ENCODE measurements around the gene PDE11A. TPM values are rescaled to one million over a fixed set of nuclear protein-coding genes. Genes with fewer than 3 reads are reported as not detected.

PDE11A gene
- total RNA-seq, 1 experiment from 2014 or later = 0.13 TPM

DNA sequence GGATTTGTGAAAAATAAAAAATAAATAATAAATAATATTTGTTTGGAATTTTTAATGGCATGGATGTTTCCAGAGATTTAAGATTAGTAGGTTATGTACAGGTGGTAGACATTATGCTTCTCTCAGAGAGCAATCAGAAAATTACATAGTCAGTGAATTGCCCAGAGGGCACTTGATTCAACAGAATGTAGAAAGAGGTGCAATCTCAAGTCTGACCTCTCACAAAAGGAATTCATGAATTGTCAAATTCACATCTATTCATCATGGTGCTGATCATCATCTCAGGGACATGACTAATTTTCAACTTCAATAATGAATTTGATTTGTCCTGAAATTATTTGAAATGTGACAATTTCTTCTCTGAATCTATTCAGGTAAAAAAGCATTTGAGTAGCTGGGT is 172.5 kb downstream of the PDE11A start:
- Histone ChIP-seq H4K20me1 (ENCODE audit: control insufficient read depth, insufficient read depth, insufficient read length) (no peaks in the 10 kb centered on the region), H2AFZ (ENCODE audit: low read length) (no peak overlapping the region), H2BK20ac (ENCODE audit: low read depth, low read length, poor library complexity, severe bottlenecking) (no peak overlapping the region), H2BK15ac (ENCODE audit: low read depth, low read length) (no peak overlapping the region), H3K9ac (ENCODE audit: extremely low read depth, insufficient read length, low read length) (no peak overlapping the region), H3K4me1 (ENCODE audit: insufficient read depth, low read length) (no peaks in the 10 kb centered on the region), H2AK5ac (ENCODE audit: insufficient read length, low read length) (no peak overlapping the region), H4K91ac (ENCODE audit: insufficient read length, low read depth, low read length) (no peak overlapping the region), H3K18ac (ENCODE audit: insufficient read length, low read depth, low read length) (no peak overlapping the region), H4K8ac (replicated peaks; ENCODE audit: insufficient read length, low read depth, low read length) (no peak overlapping the region), H3K4me2 (ENCODE audit: insufficient read depth, insufficient read length, low read length) (no peak overlapping the region), H3K14ac (ENCODE audit: insufficient read depth, low read length) (no peak overlapping the region), H3T11ph (ENCODE audit: low read length) (no peak overlapping the region), H3K56ac (ENCODE audit: insufficient read length, low read depth, low read length) (no peak overlapping the region), H3K23me2 (ENCODE audit: insufficient read length, low read depth, low read length, poor library complexity, severe bottlenecking) (no peaks in the 10 kb centered on the region), H3K79me2 (ENCODE audit: insufficient read depth, low read length) (no peaks in the 10 kb centered on the region), H2BK120ac (ENCODE audit: low read depth, low read length, poor library complexity, severe bottlenecking) (no peak overlapping the region), H3K79me1 (ENCODE audit: insufficient read depth, low read depth, low read length, poor library complexity, severe bottlenecking) (no peaks in the 10 kb centered on the region), H2BK5ac (ENCODE audit: insufficient read length, low read length) (no peak overlapping the region), H3K9me3 (ENCODE audit: control insufficient read depth, low read depth, low read length) (no peaks in the 10 kb centered on the region), H3K27ac (ENCODE audit: insufficient read length, low read depth, low read length) (no peak overlapping the region), H4K5ac (ENCODE audit: insufficient read length, low read depth, low read length) (no peak overlapping the region), H3K27me3 (ENCODE audit: insufficient read depth, low read length) (no peaks in the 10 kb centered on the region), H2BK12ac (ENCODE audit: insufficient read length, low read depth, low read length) (no peak overlapping the region), H3K4ac (ENCODE audit: low read depth, low read length) (no peak overlapping the region), H3K23ac (ENCODE audit: insufficient read length, low read depth, low read length) (no peak overlapping the region)
- Mint-ChIP-seq H3K4me1 (peaks cover 4 to 6% of the 10 kb centered on the region in 2 experiments; a peak in 3 of 4 replicates), H3K36me3 (ENCODE audit: insufficient read depth in 1 of 3, low read depth in 3 of 3) (no peaks in the 10 kb centered on the region), H3K9me3 (no peaks in the 10 kb centered on the region), H3K27ac (no peak overlapping the region), H3K27me3 (ENCODE audit: low read depth) (no peaks in the 10 kb centered on the region), H3K4me3 (no peak overlapping the region)
- DNase-seq = no peak
- TF ChIP-seq, protein P1, sequence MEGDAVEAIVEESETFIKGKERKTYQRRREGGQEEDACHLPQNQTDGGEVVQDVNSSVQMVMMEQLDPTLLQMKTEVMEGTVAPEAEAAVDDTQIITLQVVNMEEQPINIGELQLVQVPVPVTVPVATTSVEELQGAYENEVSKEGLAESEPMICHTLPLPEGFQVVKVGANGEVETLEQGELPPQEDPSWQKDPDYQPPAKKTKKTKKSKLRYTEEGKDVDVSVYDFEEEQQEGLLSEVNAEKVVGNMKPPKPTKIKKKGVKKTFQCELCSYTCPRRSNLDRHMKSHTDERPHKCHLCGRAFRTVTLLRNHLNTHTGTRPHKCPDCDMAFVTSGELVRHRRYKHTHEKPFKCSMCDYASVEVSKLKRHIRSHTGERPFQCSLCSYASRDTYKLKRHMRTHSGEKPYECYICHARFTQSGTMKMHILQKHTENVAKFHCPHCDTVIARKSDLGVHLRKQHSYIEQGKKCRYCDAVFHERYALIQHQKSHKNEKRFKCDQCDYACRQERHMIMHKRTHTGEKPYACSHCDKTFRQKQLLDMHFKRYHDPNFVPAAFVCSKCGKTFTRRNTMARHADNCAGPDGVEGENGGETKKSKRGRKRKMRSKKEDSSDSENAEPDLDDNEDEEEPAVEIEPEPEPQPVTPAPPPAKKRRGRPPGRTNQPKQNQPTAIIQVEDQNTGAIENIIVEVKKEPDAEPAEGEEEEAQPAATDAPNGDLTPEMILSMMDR (conservative IDR thresholded peaks at IDR 0.05) = no peak
